HG03342 (cell line): ENCODE measurements around the gene RNF130.

Experiments
- ATAC-seq: cut with Tn5 transposase; IDR thresholded peaks from one replicate; pipeline ENCODE4 v1.9.1; 2021; ENCODE audit warnings: mild to moderate bottlenecking, moderate library complexity; ENCODE audit not compliant: unreplicated experiment

Gene RNF130

GRCh38 chr5:179920175-179920574, 151.4 kb downstream of the RNF130 start:
- ATAC-seq: no peak

GRCh38 chr5:179919487-179920060, 152.0 kb downstream of the RNF130 start:
- ATAC-seq: no peak

- no peak for ATAC-seq
These were observed 152.6 kb downstream of the RNF130 start for GRCh38 chr5:179918742-179919486.

DNA sequence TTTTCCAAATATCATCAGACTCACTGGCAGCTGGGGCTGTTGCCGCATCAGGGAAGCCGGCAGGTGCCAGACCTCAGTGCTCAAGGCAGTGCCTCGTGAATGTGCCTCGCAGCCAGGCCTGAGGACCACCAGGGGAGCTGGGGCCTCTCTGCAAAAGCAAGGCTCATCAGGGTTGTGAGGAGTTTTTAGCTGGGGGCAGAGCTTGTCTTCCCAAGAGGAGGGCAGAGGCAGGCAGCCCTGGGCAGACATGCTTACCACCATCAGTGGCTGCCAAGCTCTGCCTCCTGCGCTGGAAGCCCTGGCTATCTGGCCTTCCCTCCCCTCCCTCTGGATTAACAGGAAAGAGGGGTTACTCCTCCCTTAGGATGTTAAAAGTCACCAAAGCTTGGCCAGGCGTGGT, 155.0 kb downstream of the RNF130 start:
- ATAC-seq: no peak

GRCh38 chr5:179915406-179915935, 156.1 kb downstream of the RNF130 start:
- no peak for ATAC-seq

- no peak for ATAC-seq
These were observed 157.4 kb downstream of the RNF130 start for GRCh38 chr5:179914032-179914755.

DNA sequence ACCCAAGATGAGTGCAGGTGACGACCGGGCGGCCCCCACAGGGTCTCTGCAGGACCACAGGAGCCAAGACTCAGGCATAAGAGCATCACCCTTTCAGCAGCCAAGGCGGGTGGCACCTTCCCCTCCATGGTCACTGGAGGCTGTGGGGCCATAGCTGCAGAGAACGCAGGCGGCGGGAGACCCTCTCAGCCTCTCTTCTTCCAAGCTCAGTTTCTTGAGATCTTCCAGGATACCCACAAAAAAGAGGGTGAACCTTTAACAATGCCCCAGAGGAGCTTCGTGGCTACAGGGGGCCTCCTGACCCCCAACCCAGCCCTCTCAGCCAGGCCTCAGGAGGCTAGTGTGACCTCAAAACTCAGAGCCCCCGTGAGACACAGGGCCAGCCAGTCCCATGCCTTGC, 158.1 kb downstream of the RNF130 start:
- no peak for ATAC-seq

DNA sequence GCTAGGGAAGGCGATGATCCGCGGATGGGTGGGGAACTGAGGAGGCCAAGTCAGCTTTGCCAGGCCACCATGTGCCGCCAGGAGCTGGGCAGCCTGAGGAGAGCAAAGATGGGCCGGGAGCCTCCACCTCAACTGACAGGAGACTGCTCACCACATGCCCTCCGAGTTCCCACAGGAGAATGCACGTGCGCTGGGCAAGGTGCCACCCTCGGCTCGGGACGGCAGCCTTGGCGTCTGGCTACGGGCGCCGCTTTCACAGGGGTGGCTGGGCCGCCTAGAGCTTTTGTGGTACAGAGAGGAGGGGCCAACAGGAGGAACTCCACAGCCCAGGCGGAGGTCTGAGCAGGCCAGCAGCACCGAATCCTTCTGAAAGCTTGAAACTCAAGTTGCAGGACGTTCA, 158.6 kb downstream of the RNF130 start:
- ATAC-seq: no peak

GRCh38 chr5:179912386-179912785, 159.2 kb downstream of the RNF130 start:
- ATAC-seq: no peak

GRCh38 chr5:179909224-179909623, 162.3 kb downstream of the RNF130 start:
- no peak for ATAC-seq

DNA sequence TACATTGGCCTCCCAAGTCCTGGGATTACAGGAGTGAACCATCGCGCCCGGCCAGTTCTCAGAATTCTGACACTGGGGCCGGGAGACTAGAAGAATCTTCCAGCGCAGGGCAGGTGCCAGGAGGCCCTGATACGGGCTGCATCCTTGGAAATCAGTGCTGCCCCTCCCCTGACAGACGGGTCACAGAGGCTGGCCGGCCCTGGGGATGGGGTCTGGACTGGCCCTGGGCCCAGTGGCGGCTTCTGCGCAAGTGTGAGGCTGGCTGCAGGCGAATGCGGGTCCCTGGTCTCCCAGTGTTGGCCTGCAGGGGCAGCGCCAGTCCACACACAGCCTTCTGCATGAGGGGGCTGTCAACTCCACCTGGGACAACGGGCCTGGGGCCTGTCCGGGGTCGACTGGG, 163.0 kb downstream of the RNF130 start:
- no peak for ATAC-seq

DNA sequence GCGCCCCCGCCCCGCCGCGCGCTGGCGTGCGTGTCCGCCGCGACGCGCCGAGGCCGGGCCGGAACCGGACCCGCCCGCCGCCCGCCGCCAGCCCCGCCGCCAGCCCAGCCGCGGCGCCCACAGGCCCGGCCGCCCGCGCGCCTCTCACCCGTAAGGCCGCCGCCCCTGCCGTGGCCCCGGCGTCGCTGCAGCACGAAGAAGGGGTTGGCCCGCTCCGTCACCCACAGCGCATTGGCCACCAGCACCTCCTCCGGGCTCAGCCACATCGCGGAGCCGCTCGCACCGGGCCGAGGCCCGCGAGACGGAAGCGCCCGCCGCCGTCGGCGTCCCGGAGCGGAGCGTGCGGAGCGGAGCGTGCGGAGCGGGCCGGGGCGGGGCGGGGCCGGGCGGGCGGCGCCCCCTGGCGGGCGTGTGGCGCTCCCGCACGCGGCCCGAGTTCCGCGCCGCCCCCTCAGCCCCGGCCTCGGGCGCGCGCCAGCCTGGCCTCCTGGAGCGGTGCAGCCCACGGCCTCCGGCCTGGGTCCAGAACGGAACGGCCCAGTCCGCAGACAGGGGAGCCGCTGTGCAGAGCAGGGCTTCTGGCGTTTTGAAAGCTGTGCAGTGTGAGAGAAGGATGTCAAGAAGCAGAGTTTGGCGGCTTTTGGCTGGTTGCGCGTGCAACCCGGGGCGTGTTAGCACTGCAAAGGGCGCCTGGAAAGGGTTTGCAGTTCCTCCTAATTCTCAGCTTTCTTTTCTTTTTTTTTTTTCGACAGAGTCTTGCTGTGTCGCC, 163.8 kb downstream of the RNF130 start, which contains the start of gene TBC1D9B:
Gene TBC1D9B, minus strand, starts transcription at position 342 of the 769 bp plus-strand sequence. Its CDS starts 76 bp downstream, at position 266.
- ATAC-seq: peak; percentile 82

GRCh38 chr5:179906795-179907555, 164.6 kb downstream of the RNF130 start:
- peak; percentile 32 for ATAC-seq

DNA sequence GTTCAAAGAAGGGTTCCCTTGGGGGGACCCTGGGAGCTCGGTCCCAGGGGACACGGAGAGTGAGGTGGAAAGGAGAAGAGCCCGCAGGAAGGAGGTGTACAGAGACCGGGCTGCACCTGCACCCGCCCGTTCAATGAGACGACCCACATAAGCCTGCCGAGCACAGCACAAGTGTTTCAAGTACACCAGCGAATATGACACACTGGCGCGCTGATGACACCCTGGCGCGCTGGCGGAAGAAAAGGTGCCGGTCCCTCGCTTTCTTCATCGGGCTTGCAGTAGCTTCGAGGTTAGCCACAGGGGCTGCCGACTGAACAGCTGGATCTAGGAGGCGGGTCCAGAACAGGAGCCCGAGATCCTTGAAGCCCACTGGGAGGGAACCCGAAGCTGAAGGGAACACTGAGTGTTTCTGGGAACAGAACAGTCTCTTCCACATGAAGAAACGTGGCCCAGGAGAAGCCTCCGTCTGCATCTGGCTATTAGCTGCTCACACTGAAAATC, 165.2 kb downstream of the RNF130 start:
- ATAC-seq: no peak

GRCh38 chr5:179905161-179905560, 166.4 kb downstream of the RNF130 start:
- ATAC-seq: no peak
